ENCODE results near the gene C15orf39. TPM values are rescaled to one million over a fixed set of nuclear protein-coding genes. Genes with fewer than 3 reads are reported as not detected.

Gene C15orf39
- total RNA-seq, 4 donors from 2014 or later = 13.8 to 20.1 (median 17.2) TPM

DNA sequence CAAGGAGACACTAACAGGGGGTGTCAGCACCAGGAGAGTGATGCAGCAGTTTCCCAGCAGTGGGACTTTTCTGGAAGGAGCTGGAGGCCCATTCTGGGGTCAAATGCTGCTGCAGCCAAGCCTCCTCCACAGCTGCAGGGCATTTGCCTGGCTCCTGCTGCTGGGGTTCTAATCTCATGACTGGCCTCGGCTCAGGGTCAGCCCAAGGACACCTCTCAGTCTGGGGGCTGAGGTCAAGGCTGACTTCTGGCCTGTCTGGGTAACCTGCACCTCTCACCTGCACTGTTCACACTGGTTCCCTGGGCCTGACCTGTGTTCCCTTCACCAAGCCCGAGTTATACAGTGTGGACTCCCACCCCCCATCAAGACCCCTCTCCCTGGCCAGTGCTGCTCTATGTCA is 10.4 kb upstream of the C15orf39 start:
- TF ChIP-seq CTCF (IDR thresholded peaks at IDR 0.05) = no peak
- TF ChIP-seq EP300 (IDR thresholded peaks at IDR 0.05) = no peak
- no peak for TF ChIP-seq POLR2A (IDR thresholded peaks at IDR 0.05)
- H3K27ac ChIP-seq = no peak overlapping the region
- peaks cover 0 to 11% (median 9%) of the 10 kb centered on the region in 4 donors for H3K4me1 ChIP-seq
- H3K9me3 ChIP-seq = no peaks in the 10 kb centered on the region
- 82 to 94% methylated on average over 2 of the region's 2 CpGs for WGBS, 2 donors
- DNase-seq (ENCODE audit: low spot score in 2 of 2) = no peak
- no peaks in the 10 kb centered on the region for H3K36me3 ChIP-seq
- H3K27me3 ChIP-seq = no peaks in the 10 kb centered on the region
- no peak overlapping the region for H3K4me3 ChIP-seq

DNA sequence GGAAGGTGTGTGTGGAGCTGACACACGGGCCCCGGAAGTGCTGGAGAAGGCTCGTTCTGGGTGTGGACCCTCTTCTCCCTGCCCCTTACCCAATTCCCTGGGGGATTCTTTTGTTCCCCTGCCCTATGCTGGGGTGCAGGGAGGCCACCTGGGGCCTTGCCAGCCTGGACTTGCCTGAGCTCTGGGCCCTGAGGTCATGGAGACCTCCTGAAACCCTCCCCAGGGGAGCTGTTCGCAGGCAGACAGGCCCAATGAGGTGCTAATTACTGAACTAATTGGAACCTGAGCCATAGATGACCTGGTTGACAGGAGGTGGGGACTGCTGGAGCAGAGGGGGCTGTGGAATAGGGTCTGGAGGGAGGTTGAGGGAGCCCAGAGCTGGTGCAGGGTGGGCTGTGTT is 9.4 kb upstream of the C15orf39 start:
- no peak for DNase-seq (ENCODE audit: low spot score in 2 of 2)
- Histone ChIP-seq H3K4me1 (peaks cover 0 to 11% (median 9%) of the 10 kb centered on the region in 4 donors), H3K27ac (no peak overlapping the region), H3K36me3 (no peaks in the 10 kb centered on the region), H3K4me3 (no peak overlapping the region), H3K27me3 (no peaks in the 10 kb centered on the region), H3K9me3 (no peaks in the 10 kb centered on the region)
- WGBS, 2 donors = 81 to 91% methylated on average over 4 of the region's 4 CpGs
- TF ChIP-seq EP300 (IDR thresholded peaks at IDR 0.05) (no peak), CTCF (IDR thresholded peaks at IDR 0.05) (no peak), POLR2A (IDR thresholded peaks at IDR 0.05) (no peak)

- TF ChIP-seq CTCF (IDR thresholded peaks at IDR 0.05) (no peak), POLR2A (IDR thresholded peaks at IDR 0.05) (no peak), EP300 (IDR thresholded peaks at IDR 0.05) (no peak)
- no peaks in the 10 kb centered on the region for H3K36me3 ChIP-seq
- WGBS, 2 donors = 50 to 86% methylated on average over 2 to 3 of the region's 3 CpGs
Observed at GRCh38 chr15:75193272-75193671, 8.4 kb upstream of the C15orf39 start.

DNA sequence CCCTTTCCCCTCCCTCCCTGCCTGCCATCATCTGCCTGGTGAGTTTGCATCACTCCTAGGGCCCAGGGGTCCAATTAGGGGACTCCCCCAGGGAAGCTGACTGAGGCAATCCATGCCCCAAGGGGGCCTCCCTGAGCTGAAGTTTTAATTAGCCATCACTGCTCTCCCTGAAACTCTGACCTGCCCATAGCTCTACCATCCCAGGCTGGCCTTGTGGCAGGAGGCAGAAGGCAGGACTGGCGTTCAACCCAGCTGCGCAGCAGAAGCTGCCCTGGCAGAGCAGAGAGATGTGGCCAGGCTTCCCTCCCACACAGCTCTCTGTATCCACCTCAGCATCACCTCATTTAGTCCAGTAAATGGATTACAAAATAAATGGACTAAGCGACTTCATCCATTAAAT is 7.7 kb upstream of the C15orf39 start:
- Histone ChIP-seq H3K27me3 (no peaks in the 10 kb centered on the region), H3K36me3 (no peaks in the 10 kb centered on the region), H3K9me3 (no peaks in the 10 kb centered on the region), H3K4me3 (no peak overlapping the region), H3K4me1 (peaks cover 0 to 17% (median 9%) of the 10 kb centered on the region in 4 donors), H3K27ac (no peak overlapping the region)
- DNase-seq (ENCODE audit: low spot score in 2 of 2) = no peak
- no peak for TF ChIP-seq CTCF (IDR thresholded peaks at IDR 0.05)
- no peak for TF ChIP-seq EP300 (IDR thresholded peaks at IDR 0.05)
- no peak for TF ChIP-seq POLR2A (IDR thresholded peaks at IDR 0.05)
- WGBS, 2 donors = 92 to 94% methylated on average over 3 of the region's 3 CpGs

More at GRCh38 chr15:75193272-75193671, 8.4 kb upstream of the C15orf39 start:
- Histone ChIP-seq H3K27me3 (no peaks in the 10 kb centered on the region), H3K9me3 (no peaks in the 10 kb centered on the region), H3K4me1 (peaks cover 0 to 11% (median 9%) of the 10 kb centered on the region in 4 donors), H3K27ac (no peak overlapping the region), H3K4me3 (no peak overlapping the region)
- DNase-seq (ENCODE audit: low spot score in 2 of 2) = no peak

GRCh38 chr15:75194397-75194796 is 7.3 kb upstream of the C15orf39 start:
- Histone ChIP-seq H3K27me3 (no peaks in the 10 kb centered on the region), H3K27ac (no peak overlapping the region), H3K9me3 (no peaks in the 10 kb centered on the region), H3K36me3 (no peaks in the 10 kb centered on the region), H3K4me3 (no peak overlapping the region), H3K4me1 (peaks cover 0 to 21% (median 9%) of the 10 kb centered on the region in 4 donors)
- no peak for DNase-seq (ENCODE audit: low spot score in 2 of 2)
- TF ChIP-seq CTCF (IDR thresholded peaks at IDR 0.05) = no peak
- TF ChIP-seq EP300 (IDR thresholded peaks at IDR 0.05) = no peak
- no peak for TF ChIP-seq POLR2A (IDR thresholded peaks at IDR 0.05)
- WGBS, 2 donors = 91 to 97% methylated on average over 3 of the region's 3 CpGs
